H9 (cell line): ENCODE measurements around the gene TRIM69. TPM values are rescaled to one million over a fixed set of nuclear protein-coding genes. Genes with fewer than 3 reads are reported as not detected.

Experiments used
- DNase-seq: peaks from one replicate; pipeline ENCODE4 v3.0.0-alpha.2; 2017
- H2AFZ ChIP-seq: one replicate; pipeline ENCODE4 v1.6.1; 2013; ENCODE audit warnings: mild to moderate bottlenecking, low read length, control low read depth, moderate library complexity
- H2AK5ac ChIP-seq: 2 replicates; pipeline ENCODE4 v1.6.1; 2013; ENCODE audit warnings: low read length, control low read depth, mixed read lengths; ENCODE audit not compliant: insufficient read length
- H2BK120ac ChIP-seq: one replicate; pipeline ENCODE4 v1.6.1; 2013; ENCODE audit warnings: low read depth, mild to moderate bottlenecking, low read length, control low read depth, inconsistent platforms; ENCODE audit not compliant: poor library complexity, severe bottlenecking
- H2BK12ac ChIP-seq: 2 replicates; pipeline ENCODE4 v1.6.1; 2013; ENCODE audit warnings: low read length, control low read depth, mixed read lengths, low read depth; ENCODE audit not compliant: insufficient read length
- H2BK15ac ChIP-seq: 2 replicates; pipeline ENCODE4 v1.6.1; 2013; ENCODE audit warnings: low read depth, low read length, control low read depth
- H2BK20ac ChIP-seq: one replicate; pipeline ENCODE4 v1.6.1; 2013; ENCODE audit warnings: low read depth, mild to moderate bottlenecking, low read length, control low read depth, inconsistent platforms; ENCODE audit not compliant: poor library complexity, severe bottlenecking
- H2BK5ac ChIP-seq: 2 replicates; pipeline ENCODE4 v1.6.1; 2013; ENCODE audit warnings: low read length, control low read depth, mixed read lengths; ENCODE audit not compliant: insufficient read length
- H3K14ac ChIP-seq: 2 replicates; pipeline ENCODE4 v1.6.1; 2013; ENCODE audit warnings: low read length, control low read depth; ENCODE audit not compliant: insufficient read depth
- H3K18ac ChIP-seq: 2 replicates; pipeline ENCODE4 v1.6.1; 2013; ENCODE audit warnings: low read depth, mild to moderate bottlenecking, mixed read lengths, low read length, control low read depth; ENCODE audit not compliant: insufficient read length
- H3K23ac ChIP-seq: 2 replicates; pipeline ENCODE4 v1.6.1; 2013; ENCODE audit warnings: low read length, control low read depth, mixed read lengths, low read depth; ENCODE audit not compliant: insufficient read length
- H3K23me2 ChIP-seq: 2 replicates; pipeline ENCODE4 v1.6.1; 2013; ENCODE audit warnings: low read depth, mild to moderate bottlenecking, mixed read lengths, low read length, control low read depth; ENCODE audit not compliant: insufficient read length, poor library complexity, severe bottlenecking
- H3K27ac ChIP-seq: 2 replicates; pipeline ENCODE4 v1.5.1; 2013; ENCODE audit warnings: low read length, control low read depth, mixed read lengths, low read depth; ENCODE audit not compliant: insufficient read length
- H3K27me3 ChIP-seq: 2 replicates; pipeline ENCODE4 v1.6.1; 2013; ENCODE audit warnings: low read length, control low read depth, inconsistent platforms; ENCODE audit not compliant: insufficient read depth
- H3K4ac ChIP-seq: 2 replicates; pipeline ENCODE4 v1.6.1; 2013; ENCODE audit warnings: low read depth, mild to moderate bottlenecking, control low read depth, inconsistent platforms, low read length, moderate library complexity
- H3K4me1 ChIP-seq: 2 replicates; pipeline ENCODE4 v1.6.1; 2013; ENCODE audit warnings: low read length, control low read depth, inconsistent platforms; ENCODE audit not compliant: insufficient read depth
- H3K4me2 ChIP-seq: 2 replicates; pipeline ENCODE4 v1.6.1; 2013; ENCODE audit warnings: low read length, control low read depth, mixed read lengths; ENCODE audit not compliant: insufficient read length, insufficient read depth
- H3K56ac ChIP-seq: 2 replicates; pipeline ENCODE4 v1.6.1; 2013; ENCODE audit warnings: low read depth, mild to moderate bottlenecking, mixed read lengths, low read length, control low read depth; ENCODE audit not compliant: insufficient read length
- H3K79me1 ChIP-seq: 2 replicates; pipeline ENCODE4 v1.6.1; 2013; ENCODE audit warnings: low read depth, mild to moderate bottlenecking, moderate library complexity, low read length, control low read depth, inconsistent platforms; ENCODE audit not compliant: insufficient read depth, poor library complexity, severe bottlenecking
- H3K79me2 ChIP-seq: 2 replicates; pipeline ENCODE4 v1.6.1; 2013; ENCODE audit warnings: low read length, control low read depth, inconsistent platforms; ENCODE audit not compliant: insufficient read depth
- H3K9ac ChIP-seq: 2 replicates; pipeline ENCODE4 v1.6.1; 2013; ENCODE audit warnings: low read length, control low read depth, mixed read lengths; ENCODE audit not compliant: insufficient read length; ENCODE audit errors: extremely low read depth
- H3K9me3 ChIP-seq: one replicate; pipeline ENCODE4 v1.6.1; 2013; ENCODE audit warnings: low read depth, low read length, inconsistent platforms; ENCODE audit not compliant: control insufficient read depth
- H3T11ph ChIP-seq: one replicate; pipeline ENCODE4 v1.6.1; 2013; ENCODE audit warnings: mild to moderate bottlenecking, low read length, control low read depth, inconsistent platforms
- H4K20me1 ChIP-seq: one replicate; pipeline ENCODE4 v1.6.1; 2013; ENCODE audit not compliant: control insufficient read depth, insufficient read length, insufficient read depth
- H4K5ac ChIP-seq: 2 replicates; pipeline ENCODE4 v1.6.1; 2013; ENCODE audit warnings: low read depth, mild to moderate bottlenecking, mixed read lengths, low read length, control low read depth; ENCODE audit not compliant: insufficient read length
- H4K8ac ChIP-seq: replicated peaks from 2 replicates; pipeline ENCODE4 v1.6.1; 2013; ENCODE audit warnings: low read length, control low read depth, mixed read lengths, low read depth; ENCODE audit not compliant: insufficient read length
- H4K91ac ChIP-seq: 2 replicates; pipeline ENCODE4 v1.6.1; 2013; ENCODE audit warnings: low read depth, mild to moderate bottlenecking, moderate library complexity, mixed read lengths, low read length, control low read depth; ENCODE audit not compliant: insufficient read length
- H3K27ac Mint-ChIP-seq, 3 experiments: 2 replicates in 2 of 3; 3 replicates in 1 of 3; pipeline ENCODE4 v1.8.0; 2020 to 2021; ENCODE audit warnings: mixed read lengths in 3 of 3, mild to moderate bottlenecking in 1 of 3, moderate library complexity in 1 of 3
- H3K27me3 Mint-ChIP-seq: 2 replicates; pipeline ENCODE4 v1.8.0; 2021; ENCODE audit warnings: low read depth, mild to moderate bottlenecking, moderate library complexity, mixed read lengths
- H3K36me3 Mint-ChIP-seq, 3 experiments: 2 replicates in 2 of 3; 3 replicates in 1 of 3; pipeline ENCODE4 v1.8.0; 2020 to 2021; ENCODE audit warnings: low read depth in 3 of 3, mixed read lengths in 3 of 3; ENCODE audit not compliant: insufficient read depth in 1 of 3
- H3K4me1 Mint-ChIP-seq, 2 experiments: 2 replicates each; pipeline ENCODE4 v1.8.0; 2020; ENCODE audit warnings: mixed read lengths in 2 of 2
- H3K4me3 Mint-ChIP-seq, 2 experiments: 2 replicates in 1 of 2; 3 replicates in 1 of 2; pipeline ENCODE4 v1.8.0; 2020 to 2021; ENCODE audit warnings: mild to moderate bottlenecking in 2 of 2, mixed read lengths in 2 of 2, moderate library complexity in 1 of 2
- H3K9me3 Mint-ChIP-seq, 2 experiments: 2 replicates in 1 of 2; 3 replicates in 1 of 2; pipeline ENCODE4 v1.8.0; 2020; ENCODE audit warnings: mild to moderate bottlenecking in 2 of 2, mixed read lengths in 2 of 2, moderate library complexity in 1 of 2
- CTCF ChIP-seq: fragments of 200-600 bp; sonication (generic); conservative IDR thresholded peaks from 3 replicates; pipeline ENCODE4 v1.8.0; 2021; ENCODE audit warnings: antibody characterized with exemption, mild to moderate bottlenecking
- total RNA-seq: library from RNA; stranded (reverse); gene quantifications from 2 replicates; pipeline ENCODE4 v1.2.1, GENCODE V29; 2021

TRIM69 gene
- total RNA-seq, 1 experiment from 2014 or later, result 4.3 TPM

GRCh38 chr15:44801797-44802196, 65.5 kb downstream of the TRIM69 start:
- Histone ChIP-seq H2AK5ac (no peak overlapping the region), H3K23me2 (no peaks in the 10 kb centered on the region), H2BK15ac (no peak overlapping the region), H3K18ac (no peak overlapping the region), H4K20me1 (no peaks in the 10 kb centered on the region), H2BK12ac (no peak overlapping the region), H3K9me3 (no peaks in the 10 kb centered on the region), H2AFZ (no peak overlapping the region), H3K79me1 (no peaks in the 10 kb centered on the region), H3K27ac (no peak overlapping the region), H3K4ac (no peak overlapping the region), H3K14ac (no peak overlapping the region), H4K8ac (no peak overlapping the region), H4K91ac (no peak overlapping the region), H4K5ac (no peak overlapping the region), H3K27me3 (no peaks in the 10 kb centered on the region), H3K4me2 (no peak overlapping the region), H2BK120ac (no peak overlapping the region), H3T11ph (no peak overlapping the region), H3K79me2 (no peaks in the 10 kb centered on the region), H3K23ac (no peak overlapping the region), H3K56ac (no peak overlapping the region), H2BK20ac (no peak overlapping the region), H3K4me1 (no peaks in the 10 kb centered on the region), H2BK5ac (no peak overlapping the region), H3K9ac (no peak overlapping the region)
- no peak overlapping the region for H3K4me3 Mint-ChIP-seq
- DNase-seq, result no peak
- H3K27ac Mint-ChIP-seq, result no peak overlapping the region
- H3K36me3 Mint-ChIP-seq, result no peaks in the 10 kb centered on the region
- H3K4me1 Mint-ChIP-seq, result no peaks in the 10 kb centered on the region
- no peak for TF ChIP-seq CTCF
- H3K27me3 Mint-ChIP-seq, result peaks cover 4% of the 10 kb centered on the region; the same call in 1 of the 2 replicates
- H3K9me3 Mint-ChIP-seq, result no peaks in the 10 kb centered on the region; a peak in 1 of 5 replicates
